Vagina (tissue), 2 donors: ENCODE data around the gene FAM240B. TPM values are rescaled to one million over a fixed set of nuclear protein-coding genes. Genes with fewer than 3 reads are reported as not detected.

Source experiments
- DNase-seq, 2 donors: peaks; one replicate each; pipeline ENCODE4 v3.0.0-alpha.2; 2017; ENCODE audit errors: extremely low spot score in 2 of 2
- H3K27ac ChIP-seq: fragments of 200-600 bp; sonication (generic); one replicate; pipeline ENCODE4 v1.5.1; 2019
- H3K27me3 ChIP-seq: fragments of 200-600 bp; sonication (generic); one replicate; pipeline ENCODE4 v1.5.1; 2019
- H3K36me3 ChIP-seq, 2 donors: fragments of 200-600 bp; sonication (generic); one replicate each; pipeline ENCODE4 v1.5.1; 2017 to 2019
- H3K4me1 ChIP-seq: fragments of 200-600 bp; sonication (generic); one replicate; pipeline ENCODE4 v1.5.1; 2019
- H3K4me3 ChIP-seq, 2 donors: fragments of 200-600 bp; sonication (generic); 1 replicate in 1 of 2; 2 replicates in 1 of 2; pipeline ENCODE4 v1.5.1; 2016 to 2019
- H3K9me3 ChIP-seq: fragments of 200-600 bp; sonication (generic); one replicate; pipeline ENCODE4 v1.5.1; 2019
- POLR2A ChIP-seq, 2 donors: fragments of 450-650 bp; IDR thresholded peaks; one replicate each; pipeline ENCODE4 v1.6.1; 2017; ENCODE audit warnings: antibody characterized with exemption in 2 of 2, mild to moderate bottlenecking in 2 of 2, moderate library complexity in 2 of 2
- POLR2AphosphoS5 ChIP-seq, 2 donors: sonication (generic); formaldehyde crosslinking; IDR thresholded peaks; one replicate each; pipeline ENCODE4 v1.9.0; 2017; ENCODE audit warnings: antibody characterized with exemption in 2 of 2, mild to moderate bottlenecking in 2 of 2, low read depth in 1 of 2; ENCODE audit not compliant: insufficient read depth in 1 of 2
- intact Hi-C: fragments of 100-400 bp; cut with DNase I; formaldehyde crosslinking; loops from one replicate; pipeline ENCODE4 v1.15.1; 2023
- total RNA-seq: library from RNA; depleted of rRNA; stranded (reverse); fragments of >200 nt; gene quantifications from one replicate; pipeline ENCODE4 v1.2.3, GENCODE V29; 2016
- TF ChIP-seq, protein P1 (sequence below), 3 experiments: fragments of 450-650 bp in 2 of 3; fragments of 200-600 bp in 1 of 3; sonication (generic) in 1 of 3; IDR thresholded peaks; one replicate each; pipeline ENCODE4 v1.5.1; 2017 to 2019; ENCODE audit warnings: antibody characterized with exemption in 3 of 3, mild to moderate bottlenecking in 2 of 3, moderate library complexity in 2 of 3

The FAM240B gene
- total RNA-seq, 1 donor from 2014 or later = not detected

DNA sequence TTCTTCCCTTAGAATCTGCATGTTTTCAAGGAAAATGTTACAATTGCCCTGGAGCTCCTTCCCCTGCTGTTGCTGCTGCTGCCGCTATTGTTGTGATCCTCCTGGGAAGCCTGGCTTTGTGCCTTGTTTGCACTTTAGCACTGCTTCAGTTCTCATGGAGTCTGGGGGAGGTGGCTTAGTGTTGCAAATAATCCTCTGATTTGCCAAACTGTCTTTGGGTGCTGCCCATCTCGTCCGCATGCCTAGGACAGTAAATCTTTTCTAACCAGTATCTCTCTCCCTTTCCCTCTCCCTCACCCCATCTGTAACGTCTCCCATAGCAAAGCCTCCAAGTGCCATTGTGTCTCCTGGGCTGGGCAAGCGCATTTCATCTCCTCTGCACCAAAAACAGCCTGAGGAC is 30.3 kb downstream of the FAM240B start:
- no peak for DNase-seq
- H3K27ac ChIP-seq = no peak overlapping the region
- peaks cover 9% of the 10 kb centered on the region for H3K4me1 ChIP-seq
- H3K9me3 ChIP-seq = no peaks in the 10 kb centered on the region
- no peaks in the 10 kb centered on the region for H3K27me3 ChIP-seq
- H3K4me3 ChIP-seq = no peak overlapping the region
- TF ChIP-seq, protein P1, sequence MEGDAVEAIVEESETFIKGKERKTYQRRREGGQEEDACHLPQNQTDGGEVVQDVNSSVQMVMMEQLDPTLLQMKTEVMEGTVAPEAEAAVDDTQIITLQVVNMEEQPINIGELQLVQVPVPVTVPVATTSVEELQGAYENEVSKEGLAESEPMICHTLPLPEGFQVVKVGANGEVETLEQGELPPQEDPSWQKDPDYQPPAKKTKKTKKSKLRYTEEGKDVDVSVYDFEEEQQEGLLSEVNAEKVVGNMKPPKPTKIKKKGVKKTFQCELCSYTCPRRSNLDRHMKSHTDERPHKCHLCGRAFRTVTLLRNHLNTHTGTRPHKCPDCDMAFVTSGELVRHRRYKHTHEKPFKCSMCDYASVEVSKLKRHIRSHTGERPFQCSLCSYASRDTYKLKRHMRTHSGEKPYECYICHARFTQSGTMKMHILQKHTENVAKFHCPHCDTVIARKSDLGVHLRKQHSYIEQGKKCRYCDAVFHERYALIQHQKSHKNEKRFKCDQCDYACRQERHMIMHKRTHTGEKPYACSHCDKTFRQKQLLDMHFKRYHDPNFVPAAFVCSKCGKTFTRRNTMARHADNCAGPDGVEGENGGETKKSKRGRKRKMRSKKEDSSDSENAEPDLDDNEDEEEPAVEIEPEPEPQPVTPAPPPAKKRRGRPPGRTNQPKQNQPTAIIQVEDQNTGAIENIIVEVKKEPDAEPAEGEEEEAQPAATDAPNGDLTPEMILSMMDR (IDR thresholded peaks at IDR 0.05) = no peak
- TF ChIP-seq POLR2A (IDR thresholded peaks at IDR 0.05) = no peak
- TF ChIP-seq POLR2AphosphoS5 (IDR thresholded peaks at IDR 0.05; ENCODE audit: insufficient read depth in 1 of 2, low read depth in 1 of 2) = no peak
- intact Hi-C loops = no loop called here
- H3K36me3 ChIP-seq = no peaks in the 10 kb centered on the region

DNA sequence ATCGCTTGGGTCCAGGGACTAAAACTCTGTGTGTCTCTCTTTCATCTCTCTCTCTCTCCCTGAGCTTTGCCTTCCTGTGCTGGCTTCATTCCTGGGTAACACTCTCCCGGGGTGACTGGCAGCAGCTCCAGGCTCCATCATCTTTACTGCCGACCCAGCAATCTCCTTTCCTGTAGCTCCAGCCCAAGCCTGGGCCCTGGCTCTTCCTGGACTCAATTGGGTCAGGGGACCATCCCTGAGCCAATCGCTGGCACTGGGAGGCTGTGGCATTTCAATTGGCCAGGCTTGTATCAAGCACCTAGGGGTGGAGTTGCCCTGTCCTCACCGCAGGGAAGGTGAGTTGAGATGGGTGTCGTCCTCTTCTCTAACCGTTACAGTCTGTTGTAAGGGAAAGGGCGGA is 31.9 kb downstream of the FAM240B start:
- TF ChIP-seq POLR2A (IDR thresholded peaks at IDR 0.05) = no peak
- TF ChIP-seq POLR2AphosphoS5 (IDR thresholded peaks at IDR 0.05; ENCODE audit: insufficient read depth in 1 of 2, low read depth in 1 of 2) = no peak
- TF ChIP-seq, protein P1 (IDR thresholded peaks at IDR 0.05) = no peak
- no peaks in the 10 kb centered on the region for H3K9me3 ChIP-seq
- intact Hi-C loops = no loop called here
- H3K4me1 ChIP-seq = peaks cover 9% of the 10 kb centered on the region
- peak overlapping the region in 1 of 2 donors; percentile 21 for H3K4me3 ChIP-seq
- H3K36me3 ChIP-seq = no peaks in the 10 kb centered on the region
- no peak for DNase-seq
- no peaks in the 10 kb centered on the region for H3K27me3 ChIP-seq
- H3K27ac ChIP-seq = peak overlapping the region; percentile 9

DNA sequence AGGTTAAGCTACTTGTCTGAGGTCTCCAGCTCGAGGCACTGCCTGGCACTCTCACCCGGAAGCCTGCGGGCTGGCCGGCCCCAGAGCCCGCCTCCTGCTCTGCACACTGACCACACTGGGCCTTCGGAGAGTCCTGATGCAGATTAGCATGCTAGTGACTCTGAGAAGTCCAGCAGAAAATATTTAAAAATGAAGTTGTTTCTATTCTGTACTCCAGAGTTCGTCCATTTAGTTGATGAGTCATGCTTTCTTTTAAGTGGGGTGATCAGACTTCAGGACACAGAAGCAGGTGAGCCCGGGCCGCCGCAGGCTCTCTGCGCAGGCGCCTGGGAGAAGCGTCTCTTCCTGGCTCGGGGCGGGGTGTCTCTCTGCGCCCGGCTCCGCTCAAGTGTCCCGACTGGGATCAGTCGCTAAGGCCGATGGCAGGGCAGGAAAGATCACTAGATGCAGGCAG is 32.5 kb downstream of the FAM240B start:
- Histone ChIP-seq H3K4me3 (peak overlapping the region; percentile 2 to 21), H3K27ac (peak overlapping the region; percentile 9), H3K9me3 (no peaks in the 10 kb centered on the region), H3K4me1 (peaks cover 9% of the 10 kb centered on the region), H3K36me3 (no peaks in the 10 kb centered on the region), H3K27me3 (no peaks in the 10 kb centered on the region)
- intact Hi-C loops = no loop called here
- no peak for DNase-seq
- TF ChIP-seq, protein P1 (IDR thresholded peaks at IDR 0.05) = no peak

DNA sequence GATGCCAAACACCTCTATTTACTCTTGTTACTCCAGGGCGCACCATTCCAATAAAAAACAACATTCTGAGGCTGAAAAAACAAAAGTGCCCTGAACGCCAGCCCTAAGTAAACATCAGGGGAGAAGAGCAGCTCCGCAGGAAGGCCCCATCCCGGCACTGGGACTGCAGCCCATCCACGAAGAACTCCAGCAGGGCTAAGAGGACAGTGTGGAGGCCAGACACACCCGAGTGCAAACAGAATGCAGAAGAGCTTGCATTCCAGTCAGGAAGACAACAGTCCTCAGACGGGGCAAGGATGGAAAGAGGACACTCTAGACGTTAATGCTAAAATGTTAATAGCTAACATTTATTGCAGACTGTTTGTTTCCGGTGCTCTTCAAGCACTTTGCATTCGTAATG is 33.0 kb downstream of the FAM240B start:
- H3K4me3 ChIP-seq = peak overlapping the region; percentile 2 to 21
- TF ChIP-seq POLR2A (IDR thresholded peaks at IDR 0.05) = no peak
- TF ChIP-seq, protein P1 (IDR thresholded peaks at IDR 0.05) = no peak
- TF ChIP-seq POLR2AphosphoS5 (IDR thresholded peaks at IDR 0.05; ENCODE audit: insufficient read depth in 1 of 2, low read depth in 1 of 2) = no peak

DNA sequence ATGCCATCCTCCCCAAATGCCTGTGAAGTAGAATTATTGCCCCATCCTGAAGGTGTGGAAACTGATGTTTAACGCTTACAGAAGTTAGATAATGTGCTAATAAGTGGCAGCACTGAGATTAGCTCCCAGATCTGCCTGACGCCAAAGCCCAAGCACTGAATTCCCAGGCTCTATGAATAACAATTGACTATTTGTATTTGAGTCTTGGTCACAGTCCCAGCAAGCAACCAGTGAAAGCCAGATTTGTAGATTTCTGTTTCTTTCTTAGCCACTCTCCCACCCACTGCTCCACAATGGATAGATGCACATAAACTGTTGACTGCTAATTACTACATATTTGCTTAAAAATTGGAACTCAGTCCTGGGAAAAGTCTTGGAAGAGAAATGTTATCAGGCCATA is 34.4 kb downstream of the FAM240B start:
- no peaks in the 10 kb centered on the region for H3K27me3 ChIP-seq
- peaks cover 17% of the 10 kb centered on the region for H3K4me1 ChIP-seq
- H3K36me3 ChIP-seq = no peaks in the 10 kb centered on the region
- TF ChIP-seq POLR2AphosphoS5 (IDR thresholded peaks at IDR 0.05; ENCODE audit: insufficient read depth in 1 of 2, low read depth in 1 of 2) (no peak), POLR2A (IDR thresholded peaks at IDR 0.05) (no peak)
- TF ChIP-seq, protein P1 (IDR thresholded peaks at IDR 0.05) = no peak
- no peaks in the 10 kb centered on the region for H3K9me3 ChIP-seq
- no peak for DNase-seq
- intact Hi-C loops = no loop called here
- no peak overlapping the region for H3K4me3 ChIP-seq
- H3K27ac ChIP-seq = no peak overlapping the region

More for the DNA sequence above, 33.0 kb downstream of the FAM240B start:
- no peak for DNase-seq
- no peak overlapping the region for H3K27ac ChIP-seq
- peaks cover 9% of the 10 kb centered on the region for H3K4me1 ChIP-seq
- intact Hi-C loops = no loop called here
- no peaks in the 10 kb centered on the region for H3K36me3 ChIP-seq
- H3K27me3 ChIP-seq = no peaks in the 10 kb centered on the region
- H3K9me3 ChIP-seq = no peaks in the 10 kb centered on the region
